Endometrial microvascular endothelial cells (primary cell): Measurements from ENCODE around the gene CASP9. TPM values are rescaled to one million over a fixed set of nuclear protein-coding genes. Genes with fewer than 3 reads are reported as not detected.
"Not testable (repeated sequence)": the region's sequence is repeated elsewhere in the genome, so short reads cannot be mapped to it uniquely, and the experiment has no call there.

Experiments
- in situ Hi-C: cut with HindIII; loops from 2 replicates; pipeline ENCODE4 v1.10.0; 2017; ENCODE audit warnings: low sequenced_read_pairs, low pct_unique_long_range_greater_than_20kb; ENCODE audit errors: inconsistent ontology term
- total RNA-seq: library from RNA; depleted of rRNA; stranded (reverse); fragments of >200 nt; gene quantifications from one replicate; pipeline ENCODE4 v1.2.3, GENCODE V29; 2015; ENCODE audit errors: inconsistent ontology term

Gene CASP9
- total RNA-seq, 1 donor from 2014 or later = 14.8 TPM

- in situ Hi-C loops = no loop called here
Measured at GRCh38 chr1:15507278-15507677, 16.7 kb downstream of the CASP9 start.

- in situ Hi-C loops = no loop called here
Measured at GRCh38 chr1:15506831-15507230, 17.2 kb downstream of the CASP9 start.

DNA sequence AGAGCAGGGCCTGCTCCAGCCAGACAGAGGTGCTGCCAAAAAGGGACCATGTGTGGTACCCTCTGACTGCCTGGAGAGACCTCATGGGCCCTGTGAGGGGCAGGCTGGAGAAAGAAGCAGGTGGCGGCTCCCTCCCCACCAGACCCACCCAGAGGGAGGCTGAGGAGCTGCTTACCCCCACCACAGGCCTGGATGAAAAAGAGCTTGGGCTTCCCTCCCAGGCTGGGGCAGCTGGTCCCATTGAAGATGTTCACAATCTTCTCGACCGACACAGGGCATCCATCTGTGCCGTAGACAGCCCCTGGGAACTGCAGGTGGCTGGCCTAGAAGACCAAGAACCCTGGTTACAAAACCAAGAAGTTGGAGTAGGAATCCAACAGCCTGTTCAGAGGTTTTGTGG lies 19.6 kb downstream of the CASP9 start:
- in situ Hi-C loops = no loop called here

GRCh38 chr1:15501208-15502032 lies 22.6 kb downstream of the CASP9 start:
- in situ Hi-C loops = no loop called here

DNA sequence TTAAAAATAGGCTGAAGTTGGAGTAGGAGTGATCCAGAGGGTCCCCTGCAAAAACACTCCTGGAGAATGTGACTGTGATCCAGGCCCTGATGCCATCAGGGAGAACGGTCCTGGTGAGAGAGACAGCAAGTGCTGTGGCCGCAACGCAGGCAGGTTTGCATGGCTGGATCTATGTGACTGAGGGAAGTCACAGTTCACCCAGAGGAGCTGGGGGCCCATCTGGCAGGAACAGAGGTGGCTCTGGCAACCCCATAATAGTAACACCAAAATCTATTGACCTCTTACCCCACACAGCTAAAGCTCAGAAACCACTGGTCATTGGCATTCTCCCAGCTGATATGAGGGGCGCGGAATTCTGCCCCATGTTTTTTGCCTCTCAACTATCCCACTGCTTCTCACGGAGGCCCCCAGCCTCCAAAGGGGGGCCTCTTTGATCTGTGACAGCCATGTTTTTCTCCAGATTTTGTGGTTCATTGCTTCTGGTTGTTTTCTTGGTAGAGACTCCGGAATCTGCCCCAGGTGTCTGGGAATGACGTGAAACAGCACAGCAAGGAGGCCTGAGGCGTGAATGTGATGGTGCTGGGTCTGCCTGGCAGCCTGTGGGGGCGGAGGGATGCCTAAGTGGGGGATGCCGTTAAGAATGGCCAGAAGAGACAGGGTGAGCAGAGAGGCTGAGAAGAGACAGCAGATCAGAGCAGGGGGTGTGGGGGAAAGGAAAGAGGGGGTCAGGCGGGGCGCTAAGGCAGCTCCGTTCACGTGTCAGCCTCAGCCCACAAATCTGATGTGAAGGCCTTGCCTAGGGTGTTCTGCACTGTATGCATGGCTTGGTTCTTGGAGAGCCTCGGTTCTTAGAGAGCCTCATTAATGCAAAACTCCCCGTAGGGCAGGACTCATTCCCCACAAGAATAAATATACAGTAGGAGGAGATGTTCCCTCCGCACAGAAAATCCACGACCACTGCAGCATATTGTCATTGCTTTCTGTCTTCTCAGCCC lies 23.5 kb downstream of the CASP9 start:
- in situ Hi-C loops = no loop called here

- in situ Hi-C loops = no loop called here
Measured at GRCh38 chr1:15493869-15494390, 30.1 kb downstream of the CASP9 start.

DNA sequence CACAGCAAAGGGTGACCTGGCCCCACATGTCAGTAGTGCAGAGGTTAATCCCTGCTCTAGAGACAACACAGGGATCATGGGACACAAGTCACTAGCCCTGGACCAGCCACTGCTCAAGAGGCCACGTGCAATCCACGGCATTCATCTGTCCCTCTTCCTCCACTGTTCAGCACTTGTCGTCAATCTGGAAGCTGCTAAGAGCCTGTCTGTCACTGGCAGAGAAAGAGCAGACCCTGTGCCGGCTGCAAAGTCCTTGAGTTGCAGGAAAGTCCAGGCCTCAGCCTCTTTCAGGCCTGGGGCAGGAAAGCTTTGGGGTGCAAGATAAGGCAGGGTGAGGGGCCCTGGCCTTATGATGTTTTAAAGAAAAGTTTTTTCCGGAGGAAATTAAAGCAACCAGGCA lies 31.4 kb downstream of the CASP9 start:
- in situ Hi-C loops = no loop called here

DNA sequence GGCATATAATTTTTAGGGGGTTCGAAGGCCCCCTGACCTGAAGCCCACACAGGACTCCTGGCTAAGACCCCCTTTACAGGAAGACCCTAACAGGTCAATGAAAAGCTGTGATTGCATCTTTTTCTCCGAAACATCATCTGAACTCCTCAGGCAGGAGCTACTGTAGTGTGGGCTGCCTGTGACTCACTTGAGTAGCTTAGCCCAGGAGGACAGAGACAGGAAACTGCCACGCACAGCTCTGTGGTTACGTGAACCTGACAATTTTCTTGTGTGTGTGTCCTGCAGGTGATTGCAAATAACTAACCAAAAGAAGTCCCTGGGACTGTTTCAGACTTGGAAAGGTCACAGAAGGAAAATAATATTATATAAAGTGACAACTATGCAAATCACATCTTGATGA lies 33.0 kb downstream of the CASP9 start:
- in situ Hi-C loops = not testable (repeated sequence)

DNA sequence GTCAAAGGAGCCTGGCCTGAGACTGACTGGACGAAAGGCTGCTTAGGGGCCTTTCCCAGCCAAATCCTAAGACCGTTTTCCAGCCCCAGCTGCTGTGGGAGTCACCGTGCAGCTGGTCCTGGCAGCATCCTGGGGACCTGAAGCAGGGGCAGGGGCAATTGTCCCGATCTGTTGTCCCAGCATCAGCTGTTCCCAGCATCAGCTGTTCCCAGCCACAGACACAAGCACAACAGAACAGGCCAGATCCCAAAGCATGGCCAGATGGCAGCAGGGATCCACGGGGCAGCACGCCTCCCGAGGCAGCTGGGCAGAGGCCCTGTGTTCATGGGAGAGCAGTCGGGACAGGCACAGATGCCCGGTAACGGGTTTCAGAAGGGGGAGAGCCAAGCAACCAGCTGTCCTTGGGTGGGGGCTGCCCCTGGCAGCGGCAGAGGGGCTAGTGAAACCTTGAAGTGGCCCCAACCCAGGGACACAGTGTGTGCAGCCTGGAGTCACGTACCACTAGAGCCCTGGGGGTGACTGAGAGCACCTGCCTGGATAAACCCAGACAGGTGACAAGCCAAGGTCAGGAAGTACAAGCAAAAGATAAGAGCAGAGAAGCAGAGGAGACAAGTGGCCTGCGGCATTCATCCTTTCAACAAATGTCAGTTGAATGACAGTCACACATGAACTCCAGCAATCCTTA lies 34.8 kb downstream of the CASP9 start:
- in situ Hi-C loops = no loop called here

DNA sequence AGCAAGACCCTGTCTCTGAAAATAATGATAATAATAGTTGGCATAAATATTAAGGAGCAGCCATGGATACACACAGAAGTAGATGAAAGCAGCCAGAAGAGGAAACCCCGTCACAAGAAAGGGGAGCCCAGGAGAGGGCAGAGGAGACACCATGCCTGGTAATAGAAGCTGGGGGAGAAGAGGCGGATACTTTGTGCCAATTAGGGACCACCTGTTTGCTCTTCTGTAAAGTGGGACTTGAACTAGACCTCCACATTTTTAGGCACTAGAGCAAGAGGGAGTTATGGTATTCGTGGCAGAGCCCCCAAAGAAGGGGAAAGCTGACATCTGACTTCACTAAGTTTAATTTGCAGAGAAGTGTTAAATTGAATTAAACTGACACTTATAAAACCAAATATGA lies 35.6 kb downstream of the CASP9 start:
- in situ Hi-C loops = no loop called here

GRCh38 chr1:15486844-15487610 lies 37.0 kb downstream of the CASP9 start:
- in situ Hi-C loops = not testable (repeated sequence)

GRCh38 chr1:15485636-15486035 lies 38.4 kb downstream of the CASP9 start:
- in situ Hi-C loops = no loop called here

GRCh38 chr1:15484443-15484842 lies 39.6 kb downstream of the CASP9 start:
- in situ Hi-C loops = not testable (repeated sequence)

DNA sequence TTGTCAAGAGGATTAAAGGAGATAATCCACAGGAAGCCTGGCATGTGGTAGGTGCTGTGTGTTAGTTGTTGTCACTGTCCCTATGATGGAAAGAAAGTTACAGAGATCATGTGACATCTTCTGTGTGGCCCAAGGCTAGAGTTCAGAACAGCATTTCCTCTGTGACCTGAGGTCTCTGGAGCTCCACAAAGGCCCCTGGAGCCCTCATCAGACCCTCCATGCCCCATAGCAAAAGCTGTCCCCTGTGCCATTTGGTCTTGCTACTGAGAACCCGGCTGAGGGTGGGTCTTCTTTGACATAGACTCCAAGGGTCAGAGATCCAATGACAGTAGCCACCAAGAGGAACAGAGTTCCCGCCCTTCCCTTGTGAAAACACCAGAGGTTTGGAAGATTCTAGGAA lies 40.0 kb downstream of the CASP9 start:
- in situ Hi-C loops = no loop called here

DNA sequence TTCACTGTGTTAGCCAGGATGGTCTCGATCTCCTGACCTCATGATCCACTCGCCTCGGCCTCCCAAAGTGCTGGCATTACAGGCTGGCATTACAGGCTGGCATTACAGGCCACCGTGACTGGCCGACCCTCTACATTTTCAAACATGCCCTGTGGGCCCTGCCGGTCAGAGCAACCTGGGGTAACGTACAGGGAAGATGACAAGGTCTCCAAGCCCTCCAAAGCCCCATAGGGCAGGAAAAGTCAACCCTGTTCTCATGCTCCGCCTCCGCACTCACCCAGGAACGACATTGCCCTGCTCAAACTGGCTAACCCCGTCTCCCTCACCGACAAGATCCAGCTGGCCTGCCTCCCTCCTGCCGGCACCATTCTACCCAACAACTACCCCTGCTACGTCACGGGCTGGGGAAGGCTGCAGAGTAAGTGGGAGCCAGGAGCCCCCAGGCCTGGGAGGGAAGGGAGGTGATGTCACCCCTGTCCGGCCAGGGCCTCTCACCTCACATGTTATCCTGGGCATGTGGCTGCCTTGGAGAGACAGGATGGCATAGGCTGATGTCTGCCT lies 41.0 kb downstream of the CASP9 start:
- in situ Hi-C loops = not testable (repeated sequence)

DNA sequence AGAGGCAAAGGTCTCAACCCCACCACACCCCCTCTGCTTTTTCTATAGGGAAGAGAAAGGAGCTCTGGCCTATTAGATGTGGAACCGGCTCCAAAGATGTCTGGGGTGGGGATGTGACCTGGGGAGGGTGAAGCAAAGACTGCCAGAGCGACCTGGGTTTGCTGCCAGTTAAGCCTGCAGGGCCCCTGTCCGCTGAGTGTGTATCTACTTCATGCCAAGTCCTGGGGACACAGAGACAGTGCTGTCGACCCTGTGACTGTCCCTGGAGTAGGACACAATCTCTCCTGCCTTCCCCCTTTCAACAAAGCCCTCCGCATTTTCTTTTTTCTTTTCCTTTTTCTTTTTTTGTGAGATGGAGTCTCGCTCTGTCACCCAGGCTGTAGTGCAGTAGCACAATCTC lies 41.6 kb downstream of the CASP9 start:
- in situ Hi-C loops = not testable (repeated sequence)

DNA sequence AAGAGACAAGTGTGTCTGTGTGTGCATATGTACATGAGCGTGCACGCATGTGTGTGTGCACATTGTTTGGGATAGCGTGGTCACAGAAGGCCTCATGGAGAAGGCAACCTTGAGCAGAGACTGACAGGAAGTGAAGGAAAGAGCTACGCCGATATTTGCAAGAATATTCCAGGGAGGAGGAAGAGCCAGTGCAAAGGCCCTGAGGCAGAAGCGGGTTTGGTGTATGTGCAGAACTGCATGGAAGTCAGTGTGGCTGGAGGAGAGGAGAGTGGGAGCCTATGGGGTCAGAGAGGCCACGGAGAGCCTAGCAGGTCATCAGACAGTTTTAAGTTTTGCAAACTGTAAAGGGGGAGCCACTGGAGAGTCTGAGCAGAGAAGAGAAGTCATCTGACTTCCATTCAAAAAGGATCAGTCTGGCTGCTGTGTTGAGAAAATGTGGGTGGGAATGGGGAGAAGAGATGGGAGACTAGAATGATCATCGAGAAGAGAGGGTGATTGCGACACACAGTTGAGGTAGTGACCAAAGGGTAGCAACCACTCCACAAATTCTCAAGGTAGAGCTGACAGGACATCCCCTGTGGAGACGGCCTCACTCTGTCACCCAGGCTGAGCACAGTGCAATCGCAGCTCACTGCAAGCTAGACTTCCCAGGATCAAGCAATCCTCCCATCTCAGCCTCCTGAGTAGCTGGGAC lies 44.2 kb downstream of the CASP9 start:
- in situ Hi-C loops = no loop called here
